BE2C (cell line): ENCODE data around the gene OR10G2.

Source experiments
- DNase-seq: peaks from one replicate; pipeline ENCODE4 v3.0.0-alpha.2; 2020
- H3K27me3 ChIP-seq: fragments of 250-450 bp; sonication (Bioruptor Pico); 2 replicates; pipeline ENCODE4 v1.5.1; 2020; ENCODE audit warnings: mild to moderate bottlenecking
- H3K36me3 ChIP-seq: fragments of 250-450 bp; sonication (Bioruptor Pico); 2 replicates; pipeline ENCODE4 v1.5.1; 2020; ENCODE audit warnings: mild to moderate bottlenecking
- H3K4me1 ChIP-seq: fragments of 250-450 bp; sonication (Bioruptor Pico); 2 replicates; pipeline ENCODE4 v1.5.1; 2020
- H3K4me3 ChIP-seq: 2 replicates; pipeline ENCODE4 v1.5.1; 2011; ENCODE audit warnings: low read depth, low read length
- H3K9me3 ChIP-seq: fragments of 250-450 bp; sonication (Bioruptor Pico); 2 replicates; pipeline ENCODE4 v1.5.1; 2020
- TF ChIP-seq, protein P1 (sequence below): IDR thresholded peaks from 2 replicates; pipeline ENCODE4 v1.5.1; 2012; ENCODE audit warnings: mild to moderate bottlenecking, low read depth, low read length

The OR10G2 gene

DNA sequence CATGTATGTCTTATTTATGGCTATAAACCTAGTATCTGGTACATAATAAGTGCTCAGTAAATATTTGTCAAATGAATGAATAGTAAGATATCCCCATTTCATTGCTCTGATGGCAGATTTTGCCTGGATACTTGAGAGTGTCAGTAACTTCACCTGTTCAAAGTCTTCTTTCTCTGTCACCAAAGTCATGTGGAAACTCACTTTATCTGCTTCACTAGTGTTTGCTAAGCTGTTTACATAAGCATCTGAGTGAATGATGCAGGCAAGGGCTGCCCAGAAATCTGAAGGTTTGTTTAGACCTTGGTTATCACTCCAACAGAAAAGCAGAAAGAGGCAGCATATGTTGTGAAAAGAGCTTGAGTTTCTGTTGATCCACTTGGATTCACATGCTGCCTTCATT, 34.5 kb upstream of the OR10G2 start:
- H3K36me3 ChIP-seq, result no peaks in the 10 kb centered on the region
- TF ChIP-seq, protein P1, sequence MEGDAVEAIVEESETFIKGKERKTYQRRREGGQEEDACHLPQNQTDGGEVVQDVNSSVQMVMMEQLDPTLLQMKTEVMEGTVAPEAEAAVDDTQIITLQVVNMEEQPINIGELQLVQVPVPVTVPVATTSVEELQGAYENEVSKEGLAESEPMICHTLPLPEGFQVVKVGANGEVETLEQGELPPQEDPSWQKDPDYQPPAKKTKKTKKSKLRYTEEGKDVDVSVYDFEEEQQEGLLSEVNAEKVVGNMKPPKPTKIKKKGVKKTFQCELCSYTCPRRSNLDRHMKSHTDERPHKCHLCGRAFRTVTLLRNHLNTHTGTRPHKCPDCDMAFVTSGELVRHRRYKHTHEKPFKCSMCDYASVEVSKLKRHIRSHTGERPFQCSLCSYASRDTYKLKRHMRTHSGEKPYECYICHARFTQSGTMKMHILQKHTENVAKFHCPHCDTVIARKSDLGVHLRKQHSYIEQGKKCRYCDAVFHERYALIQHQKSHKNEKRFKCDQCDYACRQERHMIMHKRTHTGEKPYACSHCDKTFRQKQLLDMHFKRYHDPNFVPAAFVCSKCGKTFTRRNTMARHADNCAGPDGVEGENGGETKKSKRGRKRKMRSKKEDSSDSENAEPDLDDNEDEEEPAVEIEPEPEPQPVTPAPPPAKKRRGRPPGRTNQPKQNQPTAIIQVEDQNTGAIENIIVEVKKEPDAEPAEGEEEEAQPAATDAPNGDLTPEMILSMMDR, result no peak
- no peaks in the 10 kb centered on the region for H3K9me3 ChIP-seq
- no peak overlapping the region for H3K4me3 ChIP-seq
- H3K4me1 ChIP-seq, result no peaks in the 10 kb centered on the region
- peaks cover 19% of the 10 kb centered on the region for H3K27me3 ChIP-seq
- no peak for DNase-seq

DNA sequence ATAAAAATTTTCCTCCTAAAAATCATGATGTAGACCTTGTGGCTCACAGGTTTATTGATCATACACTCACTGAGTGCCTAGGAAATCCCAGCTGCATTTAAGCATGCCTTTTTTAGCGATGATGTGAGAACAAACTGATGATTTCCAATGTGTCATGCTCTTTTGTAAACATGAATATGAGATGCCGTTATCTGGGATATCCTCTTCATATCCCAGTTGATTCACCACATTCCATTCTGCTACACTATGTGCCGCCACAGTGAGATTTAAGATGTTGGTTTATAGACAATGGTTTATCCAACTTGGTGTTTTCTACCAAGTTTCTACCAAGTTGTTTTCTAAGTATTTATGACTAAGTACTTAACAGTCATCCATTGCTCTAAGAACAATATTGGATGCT, 33.6 kb upstream of the OR10G2 start:
- no peak for DNase-seq
- TF ChIP-seq, protein P1, result no peak

DNA sequence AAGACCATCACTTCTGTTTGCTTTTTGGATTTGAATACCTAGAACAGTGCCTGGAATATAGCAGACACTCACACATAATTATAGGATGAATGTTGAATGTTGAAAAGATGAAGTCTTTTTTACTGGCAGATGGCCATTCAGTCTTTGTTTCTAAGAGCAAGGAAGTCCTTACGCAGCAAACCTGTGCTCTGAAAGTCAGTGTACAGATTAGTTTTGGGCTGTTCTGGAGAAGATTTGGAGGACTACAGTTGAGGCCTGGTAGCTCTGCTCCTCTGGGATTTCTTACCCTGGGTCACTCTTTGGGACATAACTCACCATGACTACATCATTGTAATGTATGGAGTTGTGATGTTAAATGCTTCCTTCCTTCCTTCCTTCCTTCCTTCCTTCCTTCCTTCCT, 22.2 kb upstream of the OR10G2 start:
- Histone ChIP-seq H3K9me3 (no peaks in the 10 kb centered on the region), H3K4me1 (no peaks in the 10 kb centered on the region), H3K4me3 (no peak overlapping the region), H3K36me3 (no peaks in the 10 kb centered on the region), H3K27me3 (peaks cover 14% of the 10 kb centered on the region)
- no peak for DNase-seq
- TF ChIP-seq, protein P1, result no peak

More for the DNA sequence above, 33.6 kb upstream of the OR10G2 start:
- Histone ChIP-seq H3K36me3 (no peaks in the 10 kb centered on the region), H3K9me3 (no peaks in the 10 kb centered on the region), H3K4me3 (no peak overlapping the region), H3K27me3 (peaks cover 17% of the 10 kb centered on the region; the same call in 1 of the 2 replicates), H3K4me1 (no peaks in the 10 kb centered on the region)

DNA sequence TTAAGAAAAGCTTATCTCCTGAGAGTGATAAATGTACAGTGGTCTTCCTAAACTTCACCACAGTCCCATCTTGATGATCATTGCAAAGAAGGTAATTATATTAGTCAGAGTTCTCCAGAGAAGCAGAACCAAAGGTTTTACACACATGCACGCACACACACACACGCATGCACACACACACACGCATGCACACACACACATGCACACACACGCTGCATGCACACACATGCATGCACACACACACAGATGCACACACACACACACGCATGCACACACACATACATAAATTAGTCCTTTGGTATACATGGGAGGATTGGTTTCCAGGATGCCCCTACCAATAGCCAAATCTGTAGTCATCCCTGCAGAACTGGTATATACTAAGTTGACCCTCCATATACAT, 19.5 kb upstream of the OR10G2 start:
- peaks cover 12% of the 10 kb centered on the region for H3K27me3 ChIP-seq
- no peaks in the 10 kb centered on the region for H3K36me3 ChIP-seq
- no peak for DNase-seq
- TF ChIP-seq, protein P1, result no peak
- no peaks in the 10 kb centered on the region for H3K4me1 ChIP-seq
- H3K4me3 ChIP-seq, result no peak overlapping the region
- H3K9me3 ChIP-seq, result no peaks in the 10 kb centered on the region

DNA sequence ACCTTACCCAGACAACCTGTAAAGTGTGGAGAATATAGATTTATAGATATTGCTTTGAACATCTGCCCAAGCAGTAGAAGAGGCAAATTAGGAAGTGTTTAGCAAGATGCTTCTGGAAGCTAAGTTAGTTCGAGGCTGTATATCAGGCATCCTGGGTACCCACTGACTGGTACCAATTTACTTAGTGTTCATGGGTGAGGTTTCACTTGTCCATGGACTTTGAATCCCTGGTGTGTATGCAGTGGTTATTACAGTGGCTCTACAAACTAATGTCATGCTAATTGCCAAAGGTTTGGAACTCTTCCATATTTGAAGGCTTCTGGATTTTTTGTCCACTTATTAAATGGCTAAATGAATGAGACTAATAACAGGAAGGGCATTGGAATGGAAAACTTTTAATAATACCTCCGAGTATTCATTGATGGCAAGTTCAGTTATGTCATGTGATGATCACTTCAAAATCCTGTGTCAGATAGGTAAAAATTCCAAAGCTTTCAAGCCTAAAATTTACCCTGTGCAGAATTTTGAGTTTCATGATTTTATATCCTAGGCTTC, 18.7 kb upstream of the OR10G2 start, which contains the start of gene OR4E2:
Gene OR4E2 (plus strand): TSS at position 505 of the 555 bp plus-strand sequence. CDS start 11,248 bp downstream, outside the sequence.
- H3K27me3 ChIP-seq, result peaks cover 12% of the 10 kb centered on the region
- TF ChIP-seq, protein P1, result no peak
- H3K4me1 ChIP-seq, result no peaks in the 10 kb centered on the region
- H3K36me3 ChIP-seq, result no peaks in the 10 kb centered on the region
- no peak for DNase-seq
- no peaks in the 10 kb centered on the region for H3K9me3 ChIP-seq
- H3K4me3 ChIP-seq, result no peak within 1 kb of the TSS

DNA sequence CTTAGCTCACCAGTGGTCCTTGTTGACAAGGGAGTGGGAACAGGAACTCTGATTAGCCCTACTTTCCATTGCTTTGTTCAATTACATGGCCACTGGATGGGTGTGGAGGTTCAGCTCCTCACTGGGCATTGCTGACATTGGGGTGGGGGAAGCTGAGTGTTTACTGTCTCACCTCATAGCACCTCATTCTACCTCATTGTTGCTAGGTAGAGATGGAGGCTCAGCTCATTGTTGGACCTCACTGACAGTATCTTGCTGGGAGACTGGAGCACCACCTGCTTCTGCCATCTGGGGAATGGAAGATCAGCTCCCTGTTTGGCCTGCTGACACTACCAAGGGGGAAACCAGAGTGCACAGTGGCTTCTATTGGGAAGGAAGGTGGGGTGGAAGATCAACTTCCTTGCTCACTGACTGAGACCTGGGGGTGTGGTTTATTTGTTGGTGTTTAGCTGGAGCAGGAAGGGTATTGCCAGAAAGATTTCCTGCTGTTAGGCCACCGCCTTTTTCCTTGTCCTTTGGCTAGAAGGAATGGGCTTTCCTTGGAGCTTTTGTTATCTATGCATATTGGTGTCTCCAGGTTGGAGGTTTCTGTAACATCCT, 17.6 kb upstream of the OR10G2 start:
- H3K4me3 ChIP-seq, result no peak overlapping the region
- no peak for DNase-seq
- H3K27me3 ChIP-seq, result peaks cover 13% of the 10 kb centered on the region; the same call in 1 of the 2 replicates

More for the DNA sequence above, 17.6 kb upstream of the OR10G2 start:
- H3K4me1 ChIP-seq, result no peaks in the 10 kb centered on the region
- H3K9me3 ChIP-seq, result no peaks in the 10 kb centered on the region
- no peaks in the 10 kb centered on the region for H3K36me3 ChIP-seq
- TF ChIP-seq, protein P1, result no peak
